Metanephros (tissue), 2 donors: ENCODE measurements around the gene RPL32. TPM values are rescaled to one million over a fixed set of nuclear protein-coding genes. Genes with fewer than 3 reads are reported as not detected.

Experiments
- small RNA-seq: library from RNA; depleted of rRNA; stranded (forward); fragments of <200 nt; gene quantifications from one replicate; pipeline ENCODE3, GENCODE V24; 2014; ENCODE audit warnings: low replicate concordance
- total RNA-seq: library from RNA; depleted of rRNA; stranded (reverse); fragments of >200 nt; gene quantifications from one replicate; pipeline ENCODE4 v1.2.3, GENCODE V29; 2014

The RPL32 gene
- total RNA-seq: 1,882 TPM

DNA sequence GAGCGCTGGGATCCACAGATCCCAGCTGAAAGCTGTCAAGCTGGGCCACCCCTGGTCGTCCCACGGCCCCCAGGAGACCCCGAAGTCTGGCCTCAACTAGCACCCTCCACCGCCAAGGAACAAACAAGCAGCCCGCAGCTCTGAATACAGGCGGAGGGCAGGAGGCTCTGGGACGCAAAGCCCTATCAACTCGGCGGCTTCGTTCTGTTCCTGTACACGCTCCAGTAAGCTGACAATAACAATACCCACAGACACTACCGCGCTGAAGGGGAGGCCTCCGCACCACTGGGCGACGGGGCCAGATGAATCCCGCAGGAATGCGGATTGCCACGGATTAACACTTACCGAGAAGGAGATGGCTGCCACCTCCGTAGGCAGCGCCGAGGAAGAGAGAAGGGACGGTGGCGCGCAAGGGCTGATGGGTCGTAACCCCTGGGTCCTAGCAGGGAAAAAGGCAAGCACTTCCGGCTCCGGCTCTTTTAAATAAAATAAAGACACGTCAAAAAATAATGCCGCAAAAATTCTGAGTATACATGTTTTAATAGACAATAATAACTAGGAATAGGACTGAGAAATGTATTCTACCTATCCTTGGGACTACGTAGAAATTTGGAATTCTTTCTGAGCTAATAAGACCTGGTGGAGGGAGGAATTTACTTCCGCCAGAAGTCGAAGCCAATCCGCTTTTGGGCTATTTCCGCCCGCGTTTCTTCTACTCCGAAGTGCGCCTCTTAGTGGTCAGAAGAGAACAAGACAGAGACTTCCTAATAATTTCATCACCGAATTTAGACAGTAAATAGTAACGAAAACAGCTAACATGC is at the start of gene RPL32:
RPL32 (minus strand) TSS at position 417 of the 821 bp plus-strand sequence. CDS start 1,328 bp downstream, outside the sequence.

DNA sequence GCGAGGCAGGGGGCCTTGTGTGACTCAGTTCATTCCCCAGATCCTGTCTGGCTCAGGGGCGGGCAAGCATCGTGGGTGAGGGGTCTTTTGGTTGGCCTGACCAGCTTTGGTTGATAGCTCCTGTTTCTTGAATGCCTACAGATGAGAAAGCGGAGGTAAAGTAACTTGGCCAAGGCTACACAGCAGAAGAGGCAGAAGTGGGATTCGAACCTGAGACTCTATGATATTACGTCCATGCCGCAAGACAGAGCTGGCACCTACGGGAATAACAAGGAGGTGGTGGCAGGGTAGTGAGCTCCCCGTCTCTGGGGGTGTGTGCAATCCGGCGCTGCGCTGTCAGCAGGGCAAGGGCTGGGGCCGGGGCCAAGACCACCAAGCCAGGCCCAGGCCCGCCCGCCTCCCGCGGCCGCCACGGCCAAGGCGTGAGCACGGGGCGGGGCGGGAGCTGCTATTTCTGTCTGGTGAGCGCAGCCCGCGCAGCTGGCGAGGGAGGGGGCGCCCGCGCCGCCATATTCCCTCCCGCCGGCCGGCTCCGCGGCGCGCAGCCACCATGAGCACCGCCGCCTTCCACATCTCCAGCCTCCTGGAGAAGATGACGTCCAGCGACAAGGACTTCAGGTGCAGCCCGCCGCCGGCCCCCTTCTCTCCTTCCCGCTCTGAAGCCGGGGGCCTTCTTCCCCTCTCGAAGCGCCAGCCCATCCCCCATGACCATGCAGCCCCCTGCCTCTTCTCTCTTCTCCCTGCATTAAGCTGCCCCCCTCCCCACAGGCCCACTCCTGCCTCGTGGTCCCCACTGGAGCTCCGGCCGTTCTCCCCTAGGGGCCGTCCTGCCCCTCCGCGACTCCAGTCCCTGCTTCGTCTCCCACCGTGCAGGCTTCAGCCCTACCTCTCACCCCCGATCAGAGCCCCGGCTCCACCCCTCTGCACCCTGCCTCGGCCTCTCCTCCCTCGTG is 44.9 kb downstream of the RPL32 start, which contains the start of gene CAND2:
CAND2 (plus strand) TSS at position 510 of the 953 bp plus-strand sequence; CDS start at position 551, 41 bp downstream.

Small RNA genes lying within 50 kb of the gene (small RNA-seq; reads per million reads assigned to genes)
- not detected for gene AC034198.1

Other genes with a start within 250 kb of the RPL32 start
- gene RAF1, start 177.4 kb downstream of the RPL32 start, total RNA-seq: 124 TPM
- gene TMEM40, start 82.3 kb downstream of the RPL32 start, total RNA-seq: 1.5 TPM
- gene CAND2, start 44.9 kb downstream of the RPL32 start, total RNA-seq: 19.4 TPM
- gene IQSEC1, start 231.9 kb upstream of the RPL32 start, total RNA-seq: 55.4 TPM